ENCODE measurements around the gene GRM3.

GRM3 gene

GRCh38 chr7:86790383-86790782 lies 146.7 kb downstream of the GRM3 start:
- DNase-seq, result no peak

- DNase-seq, result no peak
Measured at GRCh38 chr7:86792260-86792659, 148.6 kb downstream of the GRM3 start.

GRCh38 chr7:86793136-86793535 lies 149.4 kb downstream of the GRM3 start:
- DNase-seq, result no peak

GRCh38 chr7:86814661-86815379 lies 171.1 kb downstream of the GRM3 start:
- peak; percentile 76 for DNase-seq

- no peak for DNase-seq
Measured at GRCh38 chr7:86815556-86815955, 171.8 kb downstream of the GRM3 start.

GRCh38 chr7:86818903-86819302 lies 175.2 kb downstream of the GRM3 start:
- DNase-seq, result no peak

- DNase-seq, result no peak
Measured at GRCh38 chr7:86823769-86824168, 180.1 kb downstream of the GRM3 start.

- DNase-seq, result no peak
Measured at GRCh38 chr7:86825264-86825663, 181.6 kb downstream of the GRM3 start.

- no peak for DNase-seq
Measured at GRCh38 chr7:86826948-86827347, 183.2 kb downstream of the GRM3 start.

- no peak for DNase-seq
Measured at GRCh38 chr7:86833360-86833759, 189.7 kb downstream of the GRM3 start.

- no peak for DNase-seq
Measured at GRCh38 chr7:86837235-86837634, 193.5 kb downstream of the GRM3 start.

- DNase-seq, result no peak
Measured at GRCh38 chr7:86844608-86845007, 200.9 kb downstream of the GRM3 start.

GRCh38 chr7:86846494-86847190 lies 202.9 kb downstream of the GRM3 start:
- peak; percentile 63 for DNase-seq

GRCh38 chr7:86848226-86848625 lies 204.5 kb downstream of the GRM3 start:
- no peak for DNase-seq

- no peak for DNase-seq
Measured at GRCh38 chr7:86851566-86851965, 207.9 kb downstream of the GRM3 start.

- DNase-seq, result no peak
Measured at GRCh38 chr7:86863452-86863851, 219.7 kb downstream of the GRM3 start.

- no peak for DNase-seq
Measured at GRCh38 chr7:86867163-86867762, 223.6 kb downstream of the GRM3 start.

GRCh38 chr7:86876146-86876545 lies 232.4 kb downstream of the GRM3 start:
- no peak for DNase-seq

GRCh38 chr7:86884152-86884551 lies 240.4 kb downstream of the GRM3 start:
- DNase-seq, result no peak

- DNase-seq, result no peak
Measured at GRCh38 chr7:86889501-86889900, 245.8 kb downstream of the GRM3 start.

- no peak for DNase-seq
Measured at GRCh38 chr7:86898171-86898570, 254.5 kb downstream of the GRM3 start.

GRCh38 chr7:86900886-86901285 lies 257.2 kb downstream of the GRM3 start:
- DNase-seq, result no peak

- peak; percentile 23 for DNase-seq
Measured at GRCh38 chr7:86904949-86905834, 261.5 kb downstream of the GRM3 start.
